AG20443 (cell line): ENCODE measurements around the gene MBNL2.
A peak's percentile ranks its signal among the peaks of the same experiment; 100 is the strongest.
"Not testable (repeated sequence)": the region's sequence is repeated elsewhere in the genome, so short reads cannot be mapped to it uniquely, and the experiment has no call there.

ENCODE experiments used
- DNase-seq: peaks from one replicate; pipeline ENCODE4 v3.0.0; 2012; ENCODE audit warnings: low spot score, mixed read lengths

Gene MBNL2

DNA sequence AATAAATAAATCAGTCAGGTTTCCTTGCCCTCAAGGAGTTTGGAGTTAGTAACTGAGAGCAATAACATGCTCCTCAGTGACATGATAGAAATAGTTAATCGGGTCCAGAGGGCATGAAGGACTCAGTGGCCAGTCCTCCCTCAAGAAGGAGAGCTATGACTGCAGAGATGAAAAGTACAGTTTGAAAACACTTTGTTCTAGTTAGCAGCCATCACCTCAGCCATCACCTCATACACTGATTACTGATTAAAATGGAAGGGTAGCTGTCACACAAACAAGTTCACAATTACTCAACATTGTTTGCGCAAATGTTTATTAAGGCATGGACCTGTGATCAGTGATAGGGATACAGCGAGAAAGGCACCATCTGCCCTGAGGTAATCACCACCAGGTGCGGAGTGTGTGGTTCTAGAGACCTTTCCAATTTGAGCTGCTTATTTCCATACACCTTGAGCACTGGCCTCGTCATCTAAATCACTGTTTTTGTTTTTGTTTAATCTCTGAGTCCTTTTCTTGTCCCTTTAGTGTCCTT, 126.5 kb downstream of the MBNL2 start:
- DNase-seq = no peak

DNA sequence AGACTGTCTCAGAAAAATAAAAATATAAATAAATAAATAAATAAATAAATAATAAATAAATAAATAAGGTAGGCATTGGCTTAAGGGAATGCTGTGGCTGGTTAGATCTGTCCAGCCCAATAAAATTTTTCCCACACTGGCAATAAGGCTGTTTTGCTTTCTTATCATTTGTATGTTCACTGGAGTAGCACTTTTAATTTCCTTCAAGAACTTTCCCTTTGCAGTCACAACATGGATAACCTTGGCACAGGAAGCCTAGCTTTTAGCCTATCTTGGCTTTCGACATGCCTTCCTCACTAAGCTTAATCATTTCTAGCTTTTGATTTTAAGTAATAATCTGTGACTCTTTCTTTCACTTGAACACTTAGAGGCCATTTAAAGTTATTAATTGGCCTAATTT, 129.9 kb downstream of the MBNL2 start:
- DNase-seq = not testable (repeated sequence)

DNA sequence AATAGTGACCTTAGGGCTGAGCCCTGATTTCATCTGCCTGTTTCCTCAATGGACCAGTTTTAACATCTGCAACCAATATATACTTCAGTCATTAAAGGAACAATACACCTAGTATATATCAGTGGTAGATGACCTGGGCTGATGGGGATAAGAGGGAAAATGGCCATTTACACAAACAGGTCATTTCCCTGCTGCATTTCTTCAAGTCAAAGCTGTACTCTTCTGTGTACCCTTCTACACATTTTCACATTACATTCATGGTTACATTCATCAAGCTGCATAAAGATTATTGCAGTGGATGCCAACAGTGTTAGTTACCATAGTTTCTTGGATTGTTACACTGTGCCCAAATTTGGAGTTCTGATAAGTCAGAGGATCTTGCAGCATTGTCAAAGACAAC, 130.7 kb downstream of the MBNL2 start:
- peak; percentile 12 for DNase-seq

DNA sequence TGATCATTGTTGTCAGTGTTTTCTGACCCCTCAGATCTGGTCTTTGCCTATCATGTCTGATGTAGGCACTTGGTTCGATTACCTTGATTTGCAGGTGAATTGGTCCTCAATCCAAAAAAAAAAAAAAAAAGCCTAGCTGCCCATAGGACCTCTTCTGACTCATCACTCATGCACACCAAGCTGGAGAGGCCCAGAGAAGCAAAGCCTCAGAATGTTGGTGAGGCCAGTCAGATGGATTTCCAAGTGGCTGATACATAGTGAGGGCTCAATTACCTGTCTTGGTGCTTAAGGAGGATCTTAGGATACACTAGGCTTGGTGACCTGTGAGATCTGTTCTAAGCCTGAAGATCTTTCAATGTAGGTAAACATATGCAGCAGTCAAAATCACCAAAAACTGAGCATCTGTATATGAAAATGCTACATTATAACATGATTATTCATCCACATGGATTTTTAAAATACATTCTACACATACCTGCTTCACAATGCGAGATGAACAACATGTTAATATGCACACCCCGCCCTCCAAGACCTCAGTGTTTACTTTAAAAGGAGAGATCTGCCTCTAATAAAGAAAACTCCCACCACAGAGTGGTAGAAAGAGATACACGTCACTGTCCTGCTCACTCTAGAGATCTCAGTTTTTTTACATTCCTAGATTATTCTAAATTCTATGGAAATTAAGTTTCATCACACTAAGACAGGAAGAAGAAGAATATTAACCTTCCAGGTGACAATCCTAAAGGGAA, 132.0 kb downstream of the MBNL2 start:
- peak; percentile 31 for DNase-seq

DNA sequence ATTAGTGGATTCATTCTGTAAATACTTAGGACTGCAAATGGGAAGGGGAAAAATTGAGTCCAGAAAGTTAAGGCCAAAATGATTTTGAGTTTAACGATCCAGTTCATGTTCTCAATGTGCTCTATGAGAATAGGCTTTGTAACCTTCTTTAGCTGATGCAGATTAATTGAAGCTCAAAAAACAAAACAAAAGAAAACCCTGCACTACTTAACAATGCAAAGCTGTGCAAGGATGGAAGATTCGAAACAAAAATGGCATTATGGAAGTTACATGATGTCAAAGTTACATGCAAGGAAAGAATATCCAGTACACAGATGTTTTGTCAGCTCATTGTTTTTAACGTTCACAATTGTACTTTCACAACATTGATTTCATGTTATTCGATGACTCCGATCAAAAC, 132.7 kb downstream of the MBNL2 start:
- DNase-seq = no peak

DNA sequence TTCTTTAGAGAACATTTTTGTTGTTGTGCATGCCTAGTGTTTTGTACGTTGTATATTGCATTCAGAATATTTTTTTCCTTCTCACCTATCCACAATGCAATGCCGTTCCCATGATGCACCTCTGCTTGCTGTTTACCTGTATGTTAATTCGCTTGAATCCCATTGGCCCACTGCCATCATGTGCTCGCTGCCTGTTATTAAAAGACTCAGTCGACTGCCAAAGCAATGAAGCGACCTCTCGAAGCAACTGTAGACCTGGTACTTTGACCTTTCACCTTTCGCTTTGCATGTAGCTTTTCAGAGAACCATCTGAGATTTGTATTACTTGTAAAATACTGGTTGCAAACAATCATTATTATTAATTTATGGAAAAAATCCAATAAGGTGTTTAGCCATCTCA, 134.5 kb downstream of the MBNL2 start:
- no peak for DNase-seq

DNA sequence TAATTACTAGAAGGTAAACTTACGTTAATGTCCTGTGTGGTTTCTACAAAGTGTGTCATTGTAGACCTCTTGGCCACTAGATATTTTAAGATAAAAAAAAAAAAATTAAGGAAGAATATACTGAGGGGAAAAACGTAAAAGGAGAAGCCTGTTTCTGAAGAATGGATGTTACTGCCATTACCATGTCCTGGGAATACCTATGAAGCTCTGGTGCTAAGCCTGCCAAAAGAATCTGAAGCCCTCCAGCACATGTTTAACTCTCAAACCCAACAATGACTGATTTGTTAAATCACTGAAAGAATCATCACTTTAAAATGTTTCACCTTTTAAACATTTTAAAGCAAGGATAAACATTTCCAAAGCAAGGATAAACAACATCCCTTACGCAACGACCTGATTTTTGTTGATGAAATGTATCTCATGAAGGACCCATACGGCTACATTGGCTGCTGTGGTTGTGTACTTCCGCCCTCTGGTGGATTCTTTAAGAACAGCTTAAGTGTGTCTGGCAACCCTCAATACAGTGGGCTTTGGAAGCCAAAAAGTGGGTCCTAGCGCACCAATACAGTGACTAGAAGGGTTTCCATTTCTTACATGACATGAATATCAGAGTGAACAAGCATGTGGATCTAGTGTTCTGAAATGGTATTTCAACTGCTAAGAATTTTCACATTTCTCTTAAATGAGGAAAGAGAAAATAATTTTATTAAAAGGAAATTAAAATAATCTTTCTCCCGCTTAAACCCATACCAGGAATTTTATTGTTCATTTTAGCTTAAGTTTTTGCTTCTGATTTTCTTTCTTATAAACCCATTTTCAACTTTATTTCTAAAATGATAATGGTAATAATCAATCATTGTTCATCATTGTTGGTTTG, 137.3 kb downstream of the MBNL2 start:
- DNase-seq = peak; percentile 73

DNA sequence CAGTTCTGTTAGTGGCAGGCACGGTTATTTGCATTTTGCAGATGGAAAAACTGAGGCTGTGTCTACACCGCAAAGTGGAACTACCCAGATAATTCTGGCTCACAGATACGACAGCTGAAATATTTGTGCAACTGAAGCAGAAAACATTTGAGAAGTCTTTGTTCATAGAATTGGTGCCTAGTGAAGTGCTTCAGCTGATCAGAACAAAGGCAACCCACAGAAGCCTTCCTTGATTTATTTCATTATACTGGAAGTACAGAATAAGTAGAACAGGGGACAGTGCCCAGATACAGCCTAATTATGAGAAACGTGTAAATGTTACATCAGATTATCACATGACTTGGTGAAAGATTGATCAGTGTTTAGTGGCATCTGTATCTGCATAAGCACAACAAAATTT, 138.5 kb downstream of the MBNL2 start:
- DNase-seq = no peak

DNA sequence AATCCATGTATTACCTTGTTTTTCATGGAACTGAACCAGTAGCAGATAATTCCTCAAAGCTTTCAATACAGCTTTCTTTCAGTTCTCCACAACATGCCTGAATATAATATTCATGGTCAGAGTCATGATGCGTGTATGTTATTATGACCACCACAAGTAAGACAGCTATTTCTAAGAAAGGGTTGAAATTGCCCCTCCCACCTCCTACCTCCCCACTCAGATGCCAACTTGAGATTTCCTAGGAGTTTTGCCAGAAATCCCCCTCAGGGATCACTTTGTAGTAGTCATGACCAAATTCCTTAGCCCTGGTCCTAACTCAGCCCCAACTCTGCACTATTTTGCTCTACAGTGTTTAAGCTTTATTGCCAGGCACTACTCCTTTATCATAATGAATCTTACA, 141.9 kb downstream of the MBNL2 start:
- DNase-seq = no peak

DNA sequence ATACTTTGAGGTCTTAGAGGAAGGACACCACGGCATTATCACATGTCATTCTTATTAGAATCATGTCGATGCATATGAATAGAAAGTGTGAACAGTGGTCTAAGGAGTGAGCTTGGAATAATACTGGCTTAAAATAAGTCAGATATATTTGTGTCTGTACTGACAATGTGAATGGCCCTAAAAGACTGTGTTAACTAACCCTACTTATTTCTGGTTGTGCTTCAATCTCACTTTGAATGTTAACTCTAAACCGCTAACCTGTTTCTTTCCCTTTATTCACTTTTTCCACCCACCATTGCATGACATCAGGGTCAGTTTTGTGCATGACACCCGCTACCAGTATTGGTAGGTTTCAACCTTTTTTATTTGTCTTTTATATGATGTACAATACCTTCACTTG, 142.7 kb downstream of the MBNL2 start:
- no peak for DNase-seq

DNA sequence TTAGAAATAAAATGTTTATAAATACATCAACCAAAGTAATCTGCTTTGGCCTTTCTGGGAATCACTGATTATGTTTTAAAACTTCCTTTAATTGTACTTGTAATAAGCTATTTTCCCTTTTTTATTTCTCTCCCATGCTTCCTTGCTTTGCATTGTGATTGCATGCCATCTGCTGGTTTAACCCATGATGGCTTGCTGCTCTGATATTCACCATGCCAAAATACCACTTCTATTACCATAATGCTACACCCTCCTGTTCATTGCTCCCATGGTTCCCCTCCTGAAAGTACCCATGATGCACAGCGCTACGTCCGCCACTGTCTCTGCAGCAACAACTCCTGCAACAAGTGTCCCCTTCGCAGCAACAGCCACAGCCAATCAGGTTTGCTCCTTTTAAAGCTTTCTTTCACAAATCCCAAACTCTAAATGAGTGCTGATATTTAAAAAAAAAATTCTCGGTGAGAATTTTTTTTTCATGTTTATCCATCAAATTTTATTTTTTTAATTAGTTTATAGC, 144.1 kb downstream of the MBNL2 start:
- DNase-seq = no peak

DNA sequence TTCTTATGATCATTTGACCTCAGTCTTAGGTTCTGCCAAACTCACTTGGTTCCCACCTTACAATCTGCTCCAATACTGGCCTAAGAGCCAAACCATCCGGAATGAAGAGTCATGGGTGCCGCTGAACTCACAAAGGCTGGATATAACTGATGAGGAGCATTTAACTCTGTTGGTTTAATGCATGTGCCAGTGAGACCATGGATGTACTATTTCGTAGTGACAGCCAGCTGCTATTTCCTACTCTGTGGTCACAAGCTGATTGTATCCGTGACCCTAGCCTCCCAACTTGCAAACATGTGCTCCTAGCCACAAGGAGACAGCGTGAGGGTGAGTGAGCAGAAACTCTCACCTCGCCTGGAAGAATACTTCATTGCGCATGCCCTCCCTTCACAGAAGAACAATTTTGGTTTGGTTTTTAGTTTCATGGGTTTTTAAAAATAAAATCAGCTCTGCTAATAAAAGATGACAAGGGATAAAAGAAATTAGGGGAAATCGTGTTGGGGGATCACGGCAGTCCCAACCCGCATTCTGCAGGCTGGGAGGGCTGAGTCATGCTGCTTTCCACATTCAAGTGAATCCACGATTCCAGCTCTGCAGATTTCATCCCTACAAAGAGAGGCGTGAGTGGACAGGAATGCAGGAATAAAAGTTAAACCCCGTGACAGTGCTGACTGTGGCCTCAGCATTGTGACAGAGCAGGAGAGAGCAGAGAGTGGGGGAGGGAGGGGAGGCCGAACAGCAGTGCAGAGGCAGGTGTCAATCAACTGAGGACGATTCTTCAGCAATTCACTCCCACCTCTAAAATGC, 145.1 kb downstream of the MBNL2 start:
- peak; percentile 88 for DNase-seq

DNA sequence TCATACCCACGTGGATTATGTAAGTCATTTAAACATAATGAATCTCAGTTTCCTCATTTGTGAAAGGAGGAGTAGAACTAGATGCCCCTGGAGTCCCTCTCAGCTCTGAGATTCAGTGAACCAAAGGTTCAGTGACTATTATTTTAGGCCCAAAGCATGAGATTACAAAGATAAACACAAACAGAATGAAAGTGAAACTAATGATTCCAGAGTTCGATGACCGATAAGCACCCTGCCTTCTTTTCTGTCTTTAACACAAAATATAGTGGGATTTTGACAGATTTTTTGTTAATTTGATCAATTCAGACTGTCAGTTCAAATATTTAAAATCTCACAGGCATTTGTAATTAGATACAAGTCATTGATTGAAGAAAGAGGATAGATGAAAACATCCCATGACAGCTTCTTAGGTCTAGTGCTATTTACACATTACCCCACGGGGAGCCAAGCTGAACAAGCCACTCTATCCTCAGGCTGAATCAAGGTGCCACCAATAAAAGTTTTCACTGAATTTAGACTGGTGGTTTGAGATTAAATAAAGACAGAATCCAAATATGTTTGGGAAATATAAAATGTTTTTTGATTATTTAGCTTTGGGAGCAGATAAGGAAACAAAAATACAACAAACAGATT, 147.2 kb downstream of the MBNL2 start:
- DNase-seq = peak; percentile 24

DNA sequence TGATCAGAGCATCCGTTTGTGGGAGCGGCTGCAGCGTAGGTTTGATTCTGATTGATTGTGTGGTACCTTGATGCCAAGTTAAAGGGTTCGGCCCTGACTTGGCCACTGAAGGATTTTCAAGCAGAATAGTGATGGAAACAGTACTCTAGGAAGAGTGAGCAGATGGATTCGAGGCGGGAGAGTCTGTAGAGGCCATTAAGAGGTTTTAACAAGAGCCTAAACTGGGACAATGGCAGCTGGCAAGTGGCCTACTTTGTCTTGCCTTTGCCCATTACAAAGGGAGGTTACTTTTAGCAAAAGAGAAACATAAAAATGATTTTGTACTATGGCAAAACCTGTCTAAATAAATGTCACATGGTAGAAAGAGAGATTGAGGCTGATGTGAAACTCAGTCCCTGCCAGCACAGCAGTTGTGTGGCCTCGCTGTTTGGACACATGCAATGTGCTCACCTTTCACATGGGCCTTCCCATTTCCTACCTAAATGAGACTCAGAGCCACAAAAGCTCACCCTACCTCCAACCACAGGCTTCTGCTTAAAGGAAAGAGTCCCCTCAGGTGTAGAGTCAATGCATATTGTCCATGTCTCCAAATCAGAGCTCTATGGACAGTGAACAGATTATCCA, 149.5 kb downstream of the MBNL2 start:
- DNase-seq = no peak

DNA sequence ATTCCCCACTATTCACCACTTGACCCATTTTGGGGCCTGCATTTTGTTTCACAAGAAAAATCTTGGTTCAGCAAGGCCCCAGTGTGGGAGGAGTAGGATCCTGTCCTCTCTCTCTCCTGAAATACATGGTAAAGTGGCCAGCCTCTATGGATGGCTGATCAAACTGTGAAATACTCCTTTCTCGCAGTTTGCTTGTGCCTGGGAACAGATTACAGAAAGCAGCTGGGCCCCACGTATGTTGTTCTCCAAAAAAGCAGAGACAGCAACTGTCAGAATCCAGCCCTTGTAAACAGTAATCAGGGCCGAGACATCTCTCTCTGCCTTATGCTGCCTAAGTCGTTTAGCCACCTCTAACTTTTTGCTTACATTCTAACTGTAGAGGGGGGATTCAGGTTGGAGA, 150.8 kb downstream of the MBNL2 start:
- no peak for DNase-seq

DNA sequence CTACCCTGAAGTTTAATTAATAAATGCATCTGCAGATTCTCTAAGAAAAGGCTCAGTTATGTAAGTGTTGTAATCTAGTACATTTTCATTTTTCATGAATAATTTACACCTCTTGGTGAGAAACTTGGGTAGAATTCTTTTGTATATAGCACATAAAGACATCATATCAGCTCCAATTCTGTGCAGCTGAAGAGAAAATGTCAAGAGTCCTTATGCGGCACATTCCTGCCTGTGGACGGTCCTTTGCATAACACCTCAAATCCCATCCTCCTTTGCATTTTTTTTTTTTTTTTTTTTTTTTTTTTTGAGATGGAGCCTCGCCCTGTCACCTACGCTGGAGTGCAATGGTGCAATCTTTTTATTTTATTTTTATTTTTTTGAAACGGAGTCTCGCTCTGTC, 151.7 kb downstream of the MBNL2 start:
- DNase-seq = no peak

DNA sequence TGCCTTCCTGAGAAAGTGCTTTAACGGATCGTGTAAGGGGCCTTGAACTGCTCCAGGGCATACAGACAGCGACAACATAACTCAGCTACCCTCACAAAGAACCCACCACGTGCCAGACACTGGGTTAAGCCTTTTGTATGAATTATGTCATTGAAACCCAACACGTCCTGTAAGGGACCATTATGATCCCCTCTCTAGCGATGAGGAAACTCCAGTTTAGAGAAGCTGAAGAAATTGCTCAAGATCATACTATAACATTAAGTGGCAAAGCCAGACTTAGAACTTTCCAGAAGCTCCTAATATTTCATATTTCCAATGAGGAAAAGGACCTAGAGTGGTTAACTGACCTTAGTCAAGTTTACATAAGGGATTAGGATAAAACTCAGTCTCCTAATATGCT, 154.8 kb downstream of the MBNL2 start:
- DNase-seq = no peak

DNA sequence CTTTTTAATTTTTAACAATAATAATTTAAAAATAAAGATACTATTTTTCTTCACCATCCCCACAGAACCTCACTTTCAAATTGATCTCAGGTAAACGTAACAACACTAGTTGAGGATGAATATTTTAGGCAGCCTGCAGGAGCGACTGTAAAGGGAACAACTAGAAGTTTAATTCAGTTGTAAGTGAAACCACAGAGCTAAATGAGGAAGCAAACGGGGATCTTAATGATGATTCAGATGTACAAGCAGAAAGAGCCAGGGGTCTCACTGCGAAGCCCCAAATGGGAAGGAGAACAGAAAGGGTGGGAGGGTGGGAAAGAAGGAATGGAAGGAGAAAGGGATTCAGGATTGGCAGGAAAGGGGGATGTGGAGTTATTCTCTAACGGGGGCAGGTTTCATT, 157.3 kb downstream of the MBNL2 start:
- DNase-seq = no peak

DNA sequence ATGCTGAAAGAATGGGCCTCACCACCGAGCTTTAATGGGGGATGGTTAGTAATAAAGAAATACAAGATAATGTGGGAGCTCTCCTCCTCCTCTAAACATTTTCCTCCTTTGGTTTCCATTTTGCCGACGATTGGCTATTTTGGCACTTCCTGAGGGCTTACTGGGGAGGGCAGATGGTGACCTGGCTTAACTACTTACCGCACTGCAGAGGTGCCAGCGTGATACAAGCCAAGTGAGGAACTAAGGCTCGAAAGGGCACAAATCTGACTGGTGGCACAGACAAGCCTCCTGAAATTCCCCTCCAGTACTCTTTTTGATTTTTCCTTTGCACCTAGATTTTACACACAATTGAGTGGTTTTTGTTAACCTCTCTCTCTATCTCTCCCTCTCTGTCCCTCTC, 158.6 kb downstream of the MBNL2 start:
- DNase-seq = no peak

DNA sequence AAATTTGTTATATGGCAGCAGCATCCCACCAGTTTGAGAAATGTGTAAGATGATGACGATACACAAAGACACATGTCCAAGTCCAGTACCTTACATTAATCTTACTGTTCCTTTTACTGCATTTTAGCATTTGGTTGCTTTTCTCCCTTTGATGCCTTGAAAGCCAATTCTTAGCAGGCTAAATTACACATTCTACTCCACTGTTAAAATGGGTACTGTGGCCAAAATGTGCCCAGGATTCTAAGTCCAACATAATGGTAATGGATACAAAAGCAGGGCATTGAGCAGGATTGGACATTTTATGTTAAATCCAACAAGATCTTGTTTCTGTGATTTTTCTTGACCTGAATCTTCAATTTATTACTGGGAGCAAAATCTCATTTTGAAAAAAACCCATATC, 159.1 kb downstream of the MBNL2 start:
- no peak for DNase-seq

DNA sequence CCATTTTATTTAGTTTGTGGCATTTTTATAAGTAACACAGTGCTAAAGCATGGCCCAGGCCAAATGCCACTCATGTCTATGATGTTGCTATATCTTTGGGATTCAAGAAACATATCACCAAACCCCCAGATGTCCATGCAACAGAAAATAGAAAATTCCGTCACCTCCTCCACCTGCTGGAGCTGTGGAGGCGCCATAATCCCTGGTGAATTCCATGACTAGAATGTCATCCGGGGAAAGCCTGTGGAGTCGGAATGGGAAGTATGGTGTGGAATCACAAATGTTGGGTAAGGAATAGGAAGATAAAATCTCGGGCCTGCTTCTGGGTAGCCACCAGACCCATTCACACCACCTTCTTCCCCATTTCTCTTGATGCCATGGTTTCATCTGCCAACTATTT, 160.1 kb downstream of the MBNL2 start:
- DNase-seq = no peak
